HL-60 (cell line): Measurements from ENCODE around the gene EHHADH.

Source experiments
- DNase-seq, 2 experiments: peaks; one replicate each; pipeline ENCODE4 v3.0.0-alpha.2; 2010 to 2020; ENCODE audit warnings: low read depth in 1 of 2, low spot score in 1 of 2
- H3K27ac ChIP-seq: fragments of 250-450 bp; sonication (Bioruptor Pico); replicated peaks from 2 replicates; pipeline ENCODE4 v1.5.1; 2020; ENCODE audit warnings: mild to moderate bottlenecking, moderate library complexity
- H3K27me3 ChIP-seq: fragments of 250-450 bp; sonication (Bioruptor Pico); 2 replicates; pipeline ENCODE4 v1.5.1; 2021; ENCODE audit warnings: mild to moderate bottlenecking, moderate library complexity; ENCODE audit not compliant: insufficient read depth, poor library complexity, severe bottlenecking
- H3K4me3 ChIP-seq: replicated peaks from 2 replicates; pipeline ENCODE4 v1.5.1; 2011; ENCODE audit warnings: mild to moderate bottlenecking, control low read depth, low read length; ENCODE audit not compliant: insufficient read depth
- CTCF ChIP-seq: IDR thresholded peaks from one replicate; pipeline ENCODE4 v1.5.1; 2011; ENCODE audit warnings: low read length, control low read depth, inconsistent platforms; ENCODE audit not compliant: insufficient read depth
- GABPA ChIP-seq: IDR thresholded peaks from 2 replicates; pipeline ENCODE4 v1.6.1; 2012; ENCODE audit warnings: low read depth
- POLR2AphosphoS5 ChIP-seq: IDR thresholded peaks from 2 replicates; pipeline ENCODE4 v1.6.1; 2012; ENCODE audit warnings: low read depth
- REST ChIP-seq: IDR thresholded peaks from 2 replicates; pipeline ENCODE4 v1.6.1; 2012; ENCODE audit warnings: low read depth; ENCODE audit not compliant: insufficient replicate concordance
- SPI1 ChIP-seq: IDR thresholded peaks from 2 replicates; pipeline ENCODE4 v1.6.1; 2012; ENCODE audit warnings: low read depth, mild to moderate bottlenecking, borderline replicate concordance

The EHHADH gene

GRCh38 chr3:185268194-185268962 is 14.5 kb upstream of the EHHADH start:
- Histone ChIP-seq H3K4me3 (no peak overlapping the region), H3K27ac (no peak overlapping the region), H3K27me3 (no peaks in the 10 kb centered on the region)
- no peak for DNase-seq
- TF ChIP-seq CTCF (no peak), SPI1 (no peak), GABPA (no peak), REST (no peak), POLR2AphosphoS5 (no peak)

- DNase-seq = no peak
- TF ChIP-seq SPI1 = no peak
- no peak for TF ChIP-seq GABPA
- TF ChIP-seq REST = no peak
- no peak for TF ChIP-seq POLR2AphosphoS5
- TF ChIP-seq CTCF = no peak
- Histone ChIP-seq H3K4me3 (no peak overlapping the region), H3K27me3 (no peaks in the 10 kb centered on the region), H3K27ac (no peak overlapping the region)
Measured at GRCh38 chr3:185267193-185267592, 13.3 kb upstream of the EHHADH start.

GRCh38 chr3:185264849-185265553 is 11.2 kb upstream of the EHHADH start:
- no peak overlapping the region for H3K27ac ChIP-seq
- no peak overlapping the region for H3K4me3 ChIP-seq
- no peak for DNase-seq
- TF ChIP-seq REST = no peak
- no peak for TF ChIP-seq SPI1
- no peak for TF ChIP-seq POLR2AphosphoS5
- no peak for TF ChIP-seq CTCF
- no peak for TF ChIP-seq GABPA
- H3K27me3 ChIP-seq = no peaks in the 10 kb centered on the region
